Endothelial cell of umbilical vein (primary cell): ENCODE measurements around the gene ZNF598. TPM values are rescaled to one million over a fixed set of nuclear protein-coding genes. Genes with fewer than 3 reads are reported as not detected.

ENCODE experiments used
- BruUV-seq: library from RNA; stranded (reverse); fragments of 400-500 nt; replicated peaks from 2 replicates; lab custom pipeline; 2021; lab: Mats Ljungman, UMichigan
- CTCF ChIA-PET: fragments of 300-600, 350-600 bp; sonication (Branson Sonifier 250); formaldehyde crosslinking; loops from one replicate; lab custom pipeline; 2021; ENCODE audit warnings: antibody characterized with exemption, inconsistent platforms; lab: Charles Lee
- POLR2A ChIA-PET: fragments of 300-600, 350-600 bp; sonication (Branson Sonifier 250); formaldehyde crosslinking; loops from one replicate; lab custom pipeline; 2021; ENCODE audit warnings: antibody characterized with exemption, inconsistent platforms; lab: Charles Lee
- DNase-seq: peaks from one replicate; pipeline ENCODE4 v3.0.0-alpha.2; 2011; ENCODE audit warnings: low read depth, low spot score
- FAIRE-seq: peaks from 2 replicates; lab custom pipeline; 2011; peaks lifted over from hg19 to GRCh38; lab: Jason Lieb, UNC
- H2AFZ ChIP-seq: 2 replicates; pipeline ENCODE4 v1.6.0; 2012; ENCODE audit warnings: low read depth, low read length, control low read depth, inconsistent platforms
- H3K27ac ChIP-seq: 2 replicates; pipeline ENCODE4 v1.5.1; 2011; ENCODE audit warnings: low read depth, mild to moderate bottlenecking, control low read depth, low read length, moderate library complexity; ENCODE audit not compliant: insufficient read depth
- H3K27me3 ChIP-seq, 2 experiments: 2 replicates each; pipeline versions ENCODE4 v1.6.0 to v1.6.1; 2011; ENCODE audit warnings: low read length in 2 of 2, mixed read lengths in 1 of 2; ENCODE audit not compliant: control insufficient read depth in 2 of 2, insufficient read depth in 2 of 2
- H3K36me3 ChIP-seq, 2 experiments: 2 replicates in 1 of 2; 3 replicates in 1 of 2; pipeline ENCODE4 v1.5.1; 2011; ENCODE audit warnings: low read length in 2 of 2, mild to moderate bottlenecking in 1 of 2, moderate library complexity in 1 of 2; ENCODE audit not compliant: control insufficient read depth in 2 of 2, insufficient read depth in 2 of 2; ENCODE audit errors: extremely low read depth in 1 of 2
- H3K4me1 ChIP-seq: 3 replicates; pipeline ENCODE4 v1.5.1; 2011; ENCODE audit warnings: mild to moderate bottlenecking, low read length; ENCODE audit not compliant: control insufficient read depth, insufficient read depth; ENCODE audit errors: extremely low read depth
- H3K4me2 ChIP-seq: 2 replicates; pipeline ENCODE4 v1.6.1; 2011; ENCODE audit warnings: low read length, control low read depth, mixed read lengths; ENCODE audit not compliant: insufficient read depth
- H3K4me3 ChIP-seq, 3 experiments: fragments of 200-600 bp in 1 of 3; sonication (generic), shearing (Covaris generic) in 1 of 3; replicated peaks in 1 of 3; 2 replicates each; pipeline ENCODE4 v1.5.1; 2011 to 2016; ENCODE audit warnings: control low read depth in 3 of 3, low read length in 3 of 3, mild to moderate bottlenecking in 2 of 3, inconsistent platforms in 1 of 3, low read depth in 1 of 3, moderate library complexity in 1 of 3; ENCODE audit not compliant: insufficient read depth in 1 of 3
- H3K79me2 ChIP-seq: 2 replicates; pipeline ENCODE4 v1.6.0; 2012; ENCODE audit warnings: low read length, inconsistent platforms; ENCODE audit not compliant: control insufficient read depth, insufficient read depth
- H3K9ac ChIP-seq: replicated peaks from 2 replicates; pipeline ENCODE3; 2011; ENCODE audit warnings: low read length, control low read depth; ENCODE audit not compliant: insufficient read depth; ENCODE audit errors: extremely low read depth
- H3K9me1 ChIP-seq: replicated peaks from 3 replicates; pipeline ENCODE4 v1.6.0; 2011; ENCODE audit warnings: mild to moderate bottlenecking, low read length; ENCODE audit not compliant: control insufficient read depth, insufficient read depth; ENCODE audit errors: extremely low read depth
- H3K9me3 ChIP-seq: replicated peaks from 2 replicates; pipeline ENCODE4 v1.5.1; 2012; ENCODE audit warnings: low read length, inconsistent platforms; ENCODE audit not compliant: control insufficient read depth, insufficient read depth
- H4K20me1 ChIP-seq: replicated peaks from 2 replicates; pipeline ENCODE3; 2011; ENCODE audit warnings: mild to moderate bottlenecking, low read length; ENCODE audit not compliant: control insufficient read depth, insufficient read depth; ENCODE audit errors: extremely low read depth
- CTCF ChIP-seq, 2 donors: IDR thresholded peaks; 1 replicate in 1 of 2; 2 replicates in 1 of 2; pipeline ENCODE4 v1.5.1; 2011; ENCODE audit warnings: low read length in 2 of 2, mild to moderate bottlenecking in 2 of 2, moderate library complexity in 2 of 2, control low read depth in 1 of 2, inconsistent platforms in 1 of 2, low read depth in 1 of 2; ENCODE audit not compliant: insufficient read depth in 1 of 2; ENCODE audit errors: extremely low read depth in 1 of 2
- EZH2 ChIP-seq: IDR thresholded peaks from 2 replicates; pipeline ENCODE4 v1.6.1; 2012; ENCODE audit warnings: borderline replicate concordance, low read depth, mild to moderate bottlenecking, moderate library complexity, low read length, inconsistent platforms; ENCODE audit not compliant: severe bottlenecking
- FOS ChIP-seq: IDR thresholded peaks from 2 replicates; pipeline ENCODE4 v1.6.1; 2011; ENCODE audit warnings: mild to moderate bottlenecking, low read length, moderate library complexity, borderline replicate concordance; ENCODE audit not compliant: insufficient read depth
- GATA2 ChIP-seq: IDR thresholded peaks from 2 replicates; pipeline ENCODE4 v1.7.0; 2011; ENCODE audit warnings: low read depth, mild to moderate bottlenecking, moderate library complexity, mixed read lengths, low read length; ENCODE audit not compliant: insufficient read length, insufficient read depth
- JUN ChIP-seq: IDR thresholded peaks from 2 replicates; pipeline ENCODE4 v1.6.1; 2011; ENCODE audit warnings: borderline replicate concordance, low read depth; ENCODE audit not compliant: insufficient read length, insufficient read depth
- MAX ChIP-seq: IDR thresholded peaks from 2 replicates; pipeline ENCODE4 v1.6.1; 2011; ENCODE audit not compliant: insufficient read depth, insufficient read length
- MYC ChIP-seq: IDR thresholded peaks from one replicate; pipeline ENCODE4 v1.6.1; 2011; ENCODE audit warnings: mild to moderate bottlenecking, low read depth, low read length
- POLR2A ChIP-seq: IDR thresholded peaks from 2 replicates; pipeline ENCODE4 v1.6.1; 2012; ENCODE audit warnings: low read depth, mild to moderate bottlenecking, control low read depth, low read length
- POLR2AphosphoS5 ChIP-seq: IDR thresholded peaks from 2 replicates; pipeline ENCODE4 v1.6.1; 2012; ENCODE audit warnings: low read depth, mild to moderate bottlenecking, control low read depth, low read length, moderate library complexity; ENCODE audit not compliant: insufficient read depth
- dilution Hi-C: fragments of 300-500 bp; cut with MboI; formaldehyde crosslinking; loops from one replicate; pipeline ENCODE4 v1.15.0; 2019; ENCODE audit warnings: low sequenced_read_pairs; ENCODE audit not compliant: extremely low pct_ligation_motif_present
- intact Hi-C: fragments of 100-400 bp; cut with micrococcal nuclease; formaldehyde crosslinking; loops from one replicate; pipeline ENCODE4 v1.10.0; 2022
- polyA plus RNA-seq, 4 experiments: library from polyadenylated mRNA; depleted of rRNA in 3 of 4; stranded (reverse) in 3 of 4; unstranded in 1 of 4; fragments of >200 nt; gene quantifications; 2 replicates each; pipeline versions ENCODE4 v1.2.1 to v1.2.3, GENCODE V29; 2011 to 2012; ENCODE audit warnings: missing spikeins in 1 of 4
- total RNA-seq: library from RNA; stranded (reverse); gene quantifications from 2 replicates; pipeline ENCODE4 v1.2.3, GENCODE V29; 2021

The ZNF598 gene
- total and polyA plus RNA-seq, 2 donors (not counting 3 experiments of a cell fraction or from before 2014, with no cell fraction given) = 43.3 to 67.0 TPM

GRCh38 chr16:1950559-1950958 is 59.1 kb downstream of the ZNF598 start:
- Histone ChIP-seq H3K4me2 (no peak overlapping the region), H3K79me2 (no peaks in the 10 kb centered on the region), H2AFZ (no peak overlapping the region), H3K9me1 (no peaks in the 10 kb centered on the region), H3K9me3 (no peaks in the 10 kb centered on the region), H3K27me3 (no peaks in the 10 kb centered on the region), H3K27ac (no peak overlapping the region), H4K20me1 (no peaks in the 10 kb centered on the region), H3K9ac (no peak overlapping the region), H3K36me3 (no peaks in the 10 kb centered on the region), H3K4me3 (no peak overlapping the region), H3K4me1 (no peaks in the 10 kb centered on the region)
- ChIA-PET CTCF (no interaction called here), POLR2A (interaction anchor here (1.1 kb wide), 1 partner anchor 14 kb away, joined by 4 read pairs; the partner anchor contains the start of gene RPS2)
- intact Hi-C loops (no loop called here), dilution Hi-C loops (no loop called here)
- TF ChIP-seq POLR2A = no peak
- TF ChIP-seq EZH2 = no peak
- TF ChIP-seq CTCF (IDR thresholded peaks at IDR 0.05; ENCODE audit: extremely low read depth in 1 of 2, insufficient read depth in 1 of 2, low read depth in 1 of 2, low read length in 2 of 2) = no peak
- TF ChIP-seq GATA2 = no peak
- no peak for TF ChIP-seq POLR2AphosphoS5
- TF ChIP-seq MAX = no peak
- TF ChIP-seq FOS = no peak
- TF ChIP-seq JUN = no peak
- TF ChIP-seq MYC = no peak
- BruUV-seq = no TSS peak
- no peak for FAIRE-seq
- DNase-seq = no peak
